NB4 (cell line): ENCODE results near the gene SMDT1.

ENCODE experiments used
- MAX ChIP-seq: IDR thresholded peaks from 2 replicates; pipeline ENCODE4 v1.6.1; 2011; ENCODE audit warnings: low read depth, low read length
- MYC ChIP-seq: IDR thresholded peaks from 2 replicates; pipeline ENCODE4 v1.6.1; 2011; ENCODE audit warnings: low read depth, low read length
- POLR2A ChIP-seq: IDR thresholded peaks from 2 replicates; pipeline ENCODE4 v1.6.1; 2011; ENCODE audit warnings: mild to moderate bottlenecking; ENCODE audit not compliant: insufficient read length; ENCODE audit errors: extremely low read depth
- TF ChIP-seq, protein P1 (sequence below): IDR thresholded peaks from one replicate; pipeline ENCODE4 v1.5.1; 2012; ENCODE audit warnings: low read depth, low read length

- TF ChIP-seq, protein P1, sequence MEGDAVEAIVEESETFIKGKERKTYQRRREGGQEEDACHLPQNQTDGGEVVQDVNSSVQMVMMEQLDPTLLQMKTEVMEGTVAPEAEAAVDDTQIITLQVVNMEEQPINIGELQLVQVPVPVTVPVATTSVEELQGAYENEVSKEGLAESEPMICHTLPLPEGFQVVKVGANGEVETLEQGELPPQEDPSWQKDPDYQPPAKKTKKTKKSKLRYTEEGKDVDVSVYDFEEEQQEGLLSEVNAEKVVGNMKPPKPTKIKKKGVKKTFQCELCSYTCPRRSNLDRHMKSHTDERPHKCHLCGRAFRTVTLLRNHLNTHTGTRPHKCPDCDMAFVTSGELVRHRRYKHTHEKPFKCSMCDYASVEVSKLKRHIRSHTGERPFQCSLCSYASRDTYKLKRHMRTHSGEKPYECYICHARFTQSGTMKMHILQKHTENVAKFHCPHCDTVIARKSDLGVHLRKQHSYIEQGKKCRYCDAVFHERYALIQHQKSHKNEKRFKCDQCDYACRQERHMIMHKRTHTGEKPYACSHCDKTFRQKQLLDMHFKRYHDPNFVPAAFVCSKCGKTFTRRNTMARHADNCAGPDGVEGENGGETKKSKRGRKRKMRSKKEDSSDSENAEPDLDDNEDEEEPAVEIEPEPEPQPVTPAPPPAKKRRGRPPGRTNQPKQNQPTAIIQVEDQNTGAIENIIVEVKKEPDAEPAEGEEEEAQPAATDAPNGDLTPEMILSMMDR = no peak
- TF ChIP-seq MAX (no peak), POLR2A (no peak), MYC (no peak)
These were observed 22.6 kb upstream of the SMDT1 start for GRCh38 chr22:42056757-42057511.
